ENCODE measurements around the gene XRN1.

GRCh38 chr3:142363936-142364467, 83.8 kb downstream of the XRN1 start:
- TF ChIP-seq POLR2AphosphoS5 (IDR thresholded peaks at IDR 0.05) (no peak), POLR2A (IDR thresholded peaks at IDR 0.05) (no peak)
- TF ChIP-seq, protein P1, sequence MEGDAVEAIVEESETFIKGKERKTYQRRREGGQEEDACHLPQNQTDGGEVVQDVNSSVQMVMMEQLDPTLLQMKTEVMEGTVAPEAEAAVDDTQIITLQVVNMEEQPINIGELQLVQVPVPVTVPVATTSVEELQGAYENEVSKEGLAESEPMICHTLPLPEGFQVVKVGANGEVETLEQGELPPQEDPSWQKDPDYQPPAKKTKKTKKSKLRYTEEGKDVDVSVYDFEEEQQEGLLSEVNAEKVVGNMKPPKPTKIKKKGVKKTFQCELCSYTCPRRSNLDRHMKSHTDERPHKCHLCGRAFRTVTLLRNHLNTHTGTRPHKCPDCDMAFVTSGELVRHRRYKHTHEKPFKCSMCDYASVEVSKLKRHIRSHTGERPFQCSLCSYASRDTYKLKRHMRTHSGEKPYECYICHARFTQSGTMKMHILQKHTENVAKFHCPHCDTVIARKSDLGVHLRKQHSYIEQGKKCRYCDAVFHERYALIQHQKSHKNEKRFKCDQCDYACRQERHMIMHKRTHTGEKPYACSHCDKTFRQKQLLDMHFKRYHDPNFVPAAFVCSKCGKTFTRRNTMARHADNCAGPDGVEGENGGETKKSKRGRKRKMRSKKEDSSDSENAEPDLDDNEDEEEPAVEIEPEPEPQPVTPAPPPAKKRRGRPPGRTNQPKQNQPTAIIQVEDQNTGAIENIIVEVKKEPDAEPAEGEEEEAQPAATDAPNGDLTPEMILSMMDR (IDR thresholded peaks at IDR 0.05), result no peak
